ENCODE results near the gene SDCCAG8.

SDCCAG8 gene

GRCh38 chr1:243514927-243515326, 259.1 kb downstream of the SDCCAG8 start:
- DNase-seq: no peak

GRCh38 chr1:243520831-243521230, 265.0 kb downstream of the SDCCAG8 start:
- no peak for DNase-seq

GRCh38 chr1:243523766-243524165, 267.9 kb downstream of the SDCCAG8 start:
- no peak for DNase-seq

- DNase-seq: no peak
Measured at GRCh38 chr1:243525085-243525487, 269.2 kb downstream of the SDCCAG8 start.

DNA sequence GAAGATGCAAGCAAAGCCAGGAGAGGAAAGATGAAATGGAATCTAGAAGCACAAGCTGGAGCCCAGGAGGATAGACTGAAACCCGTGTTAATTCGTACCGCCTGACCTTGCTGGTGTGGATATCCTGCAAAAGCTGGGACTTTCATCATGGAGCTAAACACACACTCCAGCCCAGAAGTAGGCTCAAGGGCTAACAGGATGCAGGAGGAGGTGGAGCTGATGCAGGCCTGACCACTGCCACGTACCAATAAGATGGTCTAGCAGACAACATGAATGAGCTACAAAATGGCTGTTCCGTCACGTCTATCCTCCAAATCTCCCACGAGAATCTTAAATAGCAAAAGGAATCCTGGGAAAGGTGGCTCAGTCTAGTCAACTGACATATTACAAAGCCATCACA, 270.3 kb downstream of the SDCCAG8 start:
- no peak for DNase-seq

GRCh38 chr1:243528459-243529121, 272.7 kb downstream of the SDCCAG8 start:
- DNase-seq: no peak

DNA sequence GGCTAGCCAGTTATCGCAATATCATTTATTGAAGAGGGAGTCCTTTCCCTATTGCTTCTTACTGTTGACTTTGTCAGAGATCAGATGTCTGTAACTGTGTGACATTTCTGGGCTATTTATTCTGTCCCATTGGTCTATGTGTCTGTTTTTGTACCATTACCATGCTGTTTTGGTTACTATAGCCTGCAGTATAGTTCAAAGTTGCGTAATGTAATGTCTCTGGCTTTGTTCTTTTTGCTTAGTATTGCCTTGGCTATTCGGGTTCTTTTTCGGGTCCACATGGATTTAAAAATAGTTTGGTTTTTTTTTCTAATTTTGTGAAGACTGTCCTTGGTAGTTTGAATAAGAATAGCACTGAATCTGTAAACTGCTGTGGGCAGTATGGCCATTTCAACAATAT, 273.7 kb downstream of the SDCCAG8 start:
- DNase-seq: no peak

DNA sequence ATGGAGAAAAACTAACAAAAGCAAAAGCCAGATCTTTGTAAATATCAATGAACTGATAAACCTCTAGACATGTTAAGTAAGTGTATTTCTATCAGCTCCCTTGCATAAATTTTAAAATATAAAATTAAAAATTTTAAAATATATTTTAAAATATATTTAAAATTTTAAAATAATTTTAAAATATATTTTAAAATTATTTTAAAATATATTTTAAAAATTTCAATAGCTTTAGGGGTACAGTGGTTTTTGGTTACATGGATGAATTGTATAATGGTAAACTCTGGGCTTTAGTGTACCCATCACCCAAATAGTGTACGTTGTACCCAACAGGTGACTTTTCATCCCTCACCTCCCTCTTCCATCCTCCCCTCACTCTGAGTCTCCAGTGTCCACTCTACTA, 279.2 kb downstream of the SDCCAG8 start:
- DNase-seq: no peak

DNA sequence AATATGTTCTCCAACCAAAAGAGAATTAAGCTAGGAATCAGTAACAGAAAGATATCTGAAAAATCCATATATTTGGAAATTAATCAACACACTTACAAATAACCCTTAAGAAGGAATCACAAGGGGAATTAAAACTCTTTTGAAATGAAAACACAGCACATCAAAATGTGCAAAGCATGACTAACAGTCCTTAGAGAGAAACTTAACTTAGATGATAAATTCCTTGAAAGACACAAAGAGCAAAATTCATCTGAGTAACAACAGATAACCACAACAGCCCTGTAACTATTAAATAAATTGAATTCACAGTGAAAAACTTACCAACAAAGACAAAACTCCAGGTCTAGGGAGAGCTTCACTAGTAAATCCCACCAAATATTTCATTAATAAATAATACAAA, 283.8 kb downstream of the SDCCAG8 start:
- no peak for DNase-seq

- DNase-seq: no peak
Measured at GRCh38 chr1:243542739-243543415, 287.0 kb downstream of the SDCCAG8 start.

GRCh38 chr1:243543501-243543900, 287.7 kb downstream of the SDCCAG8 start:
- no peak for DNase-seq

- DNase-seq: no peak
Measured at GRCh38 chr1:243546457-243546856, 290.6 kb downstream of the SDCCAG8 start.

DNA sequence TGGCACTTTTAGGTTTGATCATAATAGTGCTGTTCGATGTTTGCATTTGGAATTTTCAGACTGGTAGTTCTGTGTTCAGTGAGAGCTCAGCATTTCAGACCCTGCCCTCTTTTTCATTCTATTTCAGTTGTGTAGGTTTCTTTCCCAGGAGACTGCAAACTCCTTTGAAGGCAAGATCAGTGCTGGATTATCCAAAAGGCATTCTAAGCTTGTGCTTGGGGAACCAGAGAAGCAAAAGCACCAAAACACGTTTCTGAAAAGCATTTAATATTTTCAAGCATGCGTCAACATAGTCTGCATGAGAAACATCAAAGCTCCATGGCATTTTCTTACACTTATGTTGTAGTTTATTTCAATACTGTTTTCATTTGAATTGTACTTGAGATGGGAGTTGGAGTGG, 292.1 kb downstream of the SDCCAG8 start:
- DNase-seq: no peak

- no peak for DNase-seq
Measured at GRCh38 chr1:243548516-243548915, 292.7 kb downstream of the SDCCAG8 start.

DNA sequence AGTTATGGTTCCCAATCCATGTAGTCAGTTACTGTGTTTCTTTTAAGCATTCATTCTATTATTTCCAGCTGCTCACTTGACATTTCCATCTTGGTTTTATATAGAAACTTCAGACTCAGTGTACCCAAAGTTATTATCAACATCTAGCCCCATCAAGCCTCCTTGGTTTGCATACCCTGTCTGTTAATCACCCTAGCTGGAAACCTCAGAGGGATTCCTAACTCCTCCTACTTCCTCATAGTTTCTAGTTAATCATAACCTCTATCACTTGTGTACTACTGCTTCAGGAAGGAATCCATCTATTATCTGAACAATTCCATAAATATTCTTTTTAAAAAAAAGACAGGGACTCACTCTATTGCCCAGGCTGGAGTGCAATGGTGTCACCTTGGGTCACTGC, 293.3 kb downstream of the SDCCAG8 start:
- no peak for DNase-seq

Measured in GF-D8 (cell line).